ES-I3 (cell line): ENCODE data around the gene PLAAT1.

Experiments used
- H3K36me3 ChIP-seq: 2 replicates; pipeline ENCODE4 v1.6.1; 2013; ENCODE audit warnings: mild to moderate bottlenecking, low read length, control low read depth, moderate library complexity; ENCODE audit not compliant: insufficient read depth
- H3K4me1 ChIP-seq: 2 replicates; pipeline ENCODE4 v1.6.1; 2013; ENCODE audit warnings: mild to moderate bottlenecking, control low read depth, low read length; ENCODE audit not compliant: insufficient read depth
- H3K9ac ChIP-seq: 2 replicates; pipeline ENCODE4 v1.6.1; 2013; ENCODE audit warnings: low read depth, mild to moderate bottlenecking, low read length, moderate library complexity
- H3K9me3 ChIP-seq: 2 replicates; pipeline ENCODE4 v1.6.1; 2013; ENCODE audit warnings: mild to moderate bottlenecking, low read length, moderate library complexity; ENCODE audit not compliant: control insufficient read depth, insufficient read depth

The PLAAT1 gene

DNA sequence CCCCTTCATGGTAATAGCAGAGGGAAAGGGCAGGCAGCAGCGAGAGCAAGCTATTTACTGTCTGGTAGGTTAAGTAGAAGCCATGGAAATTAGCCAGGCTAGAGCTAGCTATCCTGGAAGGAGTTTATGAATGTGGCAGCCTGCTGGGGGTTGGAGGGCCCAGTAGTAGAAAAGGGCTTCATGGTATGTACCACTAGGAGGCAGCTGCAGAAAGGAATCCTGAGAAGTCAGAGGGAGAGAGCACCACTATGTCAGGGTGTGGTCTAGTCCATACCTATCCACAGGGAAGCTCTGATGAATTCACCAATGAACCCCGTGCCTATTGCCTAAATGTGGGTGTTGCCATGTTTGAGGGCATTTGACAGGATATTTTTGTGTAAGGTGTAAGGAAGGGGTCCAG lies 55.0 kb downstream of the PLAAT1 start:
- Histone ChIP-seq H3K9me3 (peaks cover 20% of the 10 kb centered on the region), H3K36me3 (no peaks in the 10 kb centered on the region), H3K9ac (no peak overlapping the region), H3K4me1 (no peaks in the 10 kb centered on the region)

DNA sequence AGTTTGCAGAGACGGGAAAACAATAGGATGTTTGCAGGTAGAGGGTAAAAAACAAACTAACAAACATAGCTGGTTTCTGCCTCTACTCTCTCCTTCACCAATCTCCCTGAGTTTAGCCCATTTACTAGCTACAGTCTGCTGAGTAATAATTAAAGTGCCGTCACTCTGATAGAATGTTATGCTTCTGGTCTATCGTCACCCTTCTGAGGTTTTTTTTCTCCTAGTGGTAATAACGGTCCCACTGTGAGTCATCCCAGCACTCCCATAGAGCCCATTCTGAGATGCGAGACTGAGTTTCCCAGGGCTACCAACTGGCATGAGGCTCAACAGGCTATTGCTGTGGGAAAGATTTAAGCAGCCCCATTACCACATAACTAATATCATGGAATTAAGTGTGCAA lies 56.4 kb downstream of the PLAAT1 start:
- H3K4me1 ChIP-seq = 0 out of 2 replicates have a peak, but pooled peaks cover 2% of the 10 kb centered on the region
- H3K9me3 ChIP-seq = peaks cover 8% of the 10 kb centered on the region; the same call in 1 of the 2 replicates
- no peak overlapping the region for H3K9ac ChIP-seq
- no peaks in the 10 kb centered on the region for H3K36me3 ChIP-seq

DNA sequence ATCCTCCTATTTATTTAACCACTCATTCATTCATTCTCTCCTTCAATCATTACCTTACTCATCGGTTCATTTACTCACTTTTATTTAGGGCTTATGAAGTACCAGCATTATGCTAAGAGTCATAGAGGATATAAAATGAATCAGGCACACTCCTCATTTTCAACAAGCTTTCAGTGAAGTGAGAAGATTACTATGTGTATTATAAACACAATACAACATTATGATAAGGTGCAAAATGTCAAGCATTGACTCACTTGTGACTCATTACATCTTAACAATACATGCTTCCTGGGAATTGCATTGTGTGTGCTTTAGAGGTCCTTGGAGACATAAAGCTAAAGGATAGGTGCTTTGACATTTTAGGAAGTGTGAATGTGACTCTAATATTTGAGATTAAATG lies 60.4 kb downstream of the PLAAT1 start:
- H3K9ac ChIP-seq = no peak overlapping the region
- no peaks in the 10 kb centered on the region for H3K36me3 ChIP-seq
- peaks cover 2% of the 10 kb centered on the region; the same call in 1 of the 2 replicates for H3K4me1 ChIP-seq

DNA sequence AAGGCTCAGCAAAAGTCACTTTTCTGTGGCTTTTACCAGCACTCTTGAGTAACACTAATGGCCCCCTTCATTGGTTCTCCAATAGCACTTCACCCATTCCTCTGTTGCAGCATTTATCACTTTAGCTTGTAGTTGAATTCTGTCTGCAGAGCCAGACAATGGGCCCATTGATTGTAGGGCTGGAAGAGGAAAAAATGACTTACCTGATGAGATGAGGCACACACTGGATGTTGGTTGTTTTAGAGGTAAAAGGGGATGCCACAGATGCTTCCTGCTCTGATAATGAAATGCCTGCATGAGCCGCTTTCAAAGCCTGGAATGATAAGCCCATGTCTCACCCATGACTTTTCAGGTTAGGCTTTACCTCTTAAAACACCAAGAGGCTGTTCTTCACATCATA lies 64.3 kb downstream of the PLAAT1 start:
- Histone ChIP-seq H3K4me1 (peaks cover 2% of the 10 kb centered on the region; the same call in 1 of the 2 replicates), H3K9me3 (no peaks in the 10 kb centered on the region), H3K9ac (no peak overlapping the region), H3K36me3 (no peaks in the 10 kb centered on the region)

More for the DNA sequence above, 60.4 kb downstream of the PLAAT1 start:
- H3K9me3 ChIP-seq = no peaks in the 10 kb centered on the region

DNA sequence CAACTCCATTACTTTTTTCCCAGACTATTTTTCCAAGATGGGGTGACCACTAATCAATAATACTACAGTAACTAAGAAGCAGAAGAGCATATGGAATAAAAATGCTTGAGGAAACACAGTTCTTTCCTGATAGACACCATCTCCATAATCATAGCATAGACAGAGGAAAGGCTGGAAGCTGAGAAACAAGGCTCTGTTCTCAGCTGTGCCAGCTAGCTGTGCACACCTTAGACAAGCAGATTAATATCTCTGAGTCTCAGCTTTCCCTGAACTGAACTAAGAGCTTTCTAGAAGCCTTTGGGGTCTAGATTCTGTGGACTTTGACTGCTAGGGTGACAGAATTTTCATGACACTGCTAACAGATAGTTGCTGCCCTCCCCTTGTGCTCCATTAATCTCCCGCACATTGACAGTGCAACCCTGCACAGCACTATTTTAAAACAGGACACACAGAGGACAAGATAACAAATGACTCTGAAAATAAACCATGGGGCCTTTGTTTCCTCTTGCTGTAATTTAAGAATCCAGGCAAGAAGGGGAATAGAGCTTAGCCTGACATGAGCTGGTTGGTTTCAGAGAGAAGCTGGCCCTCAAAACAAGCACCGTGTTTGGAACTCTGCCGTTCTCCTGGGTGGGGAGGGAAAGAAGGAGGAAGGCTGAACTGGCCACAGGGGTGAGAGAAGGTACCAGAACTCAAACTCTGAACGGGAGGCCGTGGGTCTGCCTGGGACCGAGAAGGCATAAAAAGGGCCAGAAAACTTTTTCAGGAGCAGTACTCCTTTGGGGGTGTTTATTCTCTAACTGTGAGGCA lies 70.1 kb downstream of the PLAAT1 start:
- H3K9ac ChIP-seq = no peak overlapping the region
- H3K9me3 ChIP-seq = no peaks in the 10 kb centered on the region

DNA sequence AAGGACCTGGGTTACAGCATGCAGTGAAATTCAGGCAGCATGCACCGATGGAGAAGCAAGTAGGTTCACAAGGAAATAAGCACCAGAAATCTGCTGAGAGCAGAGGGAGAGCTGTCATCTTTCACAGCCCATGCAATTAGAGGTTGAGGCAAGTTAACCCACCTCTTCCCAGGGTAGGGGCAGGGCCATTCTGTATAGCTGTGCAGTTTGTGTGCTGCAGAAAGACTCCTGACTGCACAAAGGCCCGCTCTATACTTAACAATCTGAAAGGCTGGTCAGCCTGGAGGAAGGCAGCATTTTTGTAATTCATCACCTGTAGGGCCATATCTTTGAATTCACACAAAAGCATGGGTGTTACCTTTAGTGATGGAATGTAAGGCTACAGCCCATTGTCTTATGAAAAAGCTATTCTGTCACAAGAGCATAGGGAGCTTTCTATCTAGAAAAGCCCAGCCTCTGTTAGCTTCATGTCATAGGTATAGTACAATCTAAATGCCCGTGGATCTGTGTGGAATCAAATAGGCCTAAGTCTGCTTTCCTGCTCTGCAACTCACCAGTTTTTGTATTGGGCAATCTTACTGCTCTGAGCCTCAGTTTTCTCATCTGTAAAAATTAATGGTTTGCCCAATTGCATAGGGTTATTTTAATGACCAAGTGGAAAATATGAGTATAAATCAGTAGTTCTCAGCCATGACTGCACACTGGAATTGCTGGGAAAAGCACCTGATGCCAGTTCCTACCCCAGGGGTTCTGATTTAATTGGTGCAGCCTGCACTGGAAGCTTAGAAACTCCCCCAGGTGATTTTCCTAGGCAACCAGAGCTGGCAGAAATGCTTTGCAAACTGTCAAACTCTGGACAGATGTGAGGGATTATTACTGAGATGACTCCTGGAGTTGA lies 72.3 kb downstream of the PLAAT1 start:
- no peaks in the 10 kb centered on the region for H3K36me3 ChIP-seq
- H3K9me3 ChIP-seq = no peaks in the 10 kb centered on the region
- peaks cover 11% of the 10 kb centered on the region for H3K4me1 ChIP-seq
- H3K9ac ChIP-seq = no peak overlapping the region

More for the DNA sequence above, 70.1 kb downstream of the PLAAT1 start:
- H3K4me1 ChIP-seq = peaks cover 11% of the 10 kb centered on the region
- no peaks in the 10 kb centered on the region for H3K36me3 ChIP-seq

DNA sequence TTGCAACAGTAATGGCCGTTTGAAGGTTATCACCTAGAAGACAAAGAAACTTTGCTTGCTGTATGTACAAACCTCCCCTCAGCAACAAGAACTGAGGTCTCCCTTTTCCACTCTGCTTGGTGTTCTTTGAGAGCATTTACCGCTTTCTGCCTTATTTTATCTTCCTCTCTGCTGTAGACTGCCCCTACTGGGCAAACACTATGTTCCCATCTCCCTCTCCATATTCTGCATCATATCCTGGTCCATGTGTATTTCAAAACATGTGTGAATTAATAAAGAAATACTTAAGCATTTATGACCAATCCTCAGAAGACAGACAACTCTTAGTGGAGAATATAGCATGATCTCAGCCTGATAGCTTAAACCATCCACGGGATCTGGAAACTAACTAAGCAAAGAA lies 73.1 kb downstream of the PLAAT1 start:
- no peaks in the 10 kb centered on the region for H3K9me3 ChIP-seq
- H3K4me1 ChIP-seq = peaks cover 11% of the 10 kb centered on the region
- no peaks in the 10 kb centered on the region for H3K36me3 ChIP-seq
- no peak overlapping the region for H3K9ac ChIP-seq

DNA sequence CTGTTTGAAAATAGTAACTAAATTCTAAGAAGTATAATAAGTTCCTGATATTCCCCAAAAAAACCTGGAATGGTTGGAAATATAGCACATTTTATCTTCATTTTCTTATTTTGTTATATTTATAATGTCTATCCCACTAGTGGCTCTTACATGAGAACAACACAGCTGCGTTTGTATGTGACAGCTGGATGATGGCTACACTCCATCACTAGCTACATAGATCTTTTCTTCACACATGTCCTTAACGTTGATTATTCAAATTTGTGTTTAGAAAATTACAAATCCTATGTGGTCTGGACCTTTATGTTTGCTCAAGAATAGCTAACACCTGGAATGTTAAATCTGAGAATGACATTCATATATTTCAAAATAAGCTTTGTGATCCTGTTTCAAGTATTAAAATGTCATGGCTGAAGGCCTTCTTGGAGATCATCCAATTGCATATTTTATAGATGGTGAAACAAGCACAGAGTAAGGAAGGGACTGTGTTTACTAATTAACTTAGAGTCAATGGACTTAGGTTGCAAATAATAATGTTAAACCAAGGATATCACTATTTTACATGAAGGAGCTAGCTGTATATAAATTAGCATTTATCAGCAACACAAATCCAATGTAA lies 76.8 kb downstream of the PLAAT1 start:
- H3K9me3 ChIP-seq = no peaks in the 10 kb centered on the region
- no peak overlapping the region for H3K9ac ChIP-seq
- peaks cover 6% of the 10 kb centered on the region for H3K4me1 ChIP-seq
- no peaks in the 10 kb centered on the region for H3K36me3 ChIP-seq
